NCI-H1048 (cell line): ENCODE measurements around the gene BRCA1.
"Not testable (repeated sequence)": the region's sequence is repeated elsewhere in the genome, so short reads cannot be mapped to it uniquely, and the experiment has no call there.

Experiments
- DNase-seq: peaks from one replicate; lab custom pipeline; 2025; lab: John Stamatoyannopoulos, UW

Gene BRCA1

GRCh38 chr17:43125133-43125966 is at the start of gene BRCA1:
BRCA1 (minus strand) TSS chr17:43125364; CDS start chr17:43124096, 1,268 bp downstream.
- DNase-seq: peak; percentile 95

- peak; percentile 21 for DNase-seq
Observed at GRCh38 chr17:43171586-43172487, 46.7 kb upstream of the BRCA1 start.

- peak; percentile 88 for DNase-seq
Observed at GRCh38 chr17:43170766-43171585, 45.8 kb upstream of the BRCA1 start, which contains the start of gene NBR1. NBR1 (plus strand) TSS chr17:43171214; CDS start chr17:43175800, 4,586 bp downstream.

- peak; percentile 88 for DNase-seq
Observed at GRCh38 chr17:43170140-43170765, 45.1 kb upstream of the BRCA1 start.

GRCh38 chr17:43169561-43170139 is 44.5 kb upstream of the BRCA1 start:
- DNase-seq: no peak

- DNase-seq: not testable (repeated sequence)
Observed at GRCh38 chr17:43165971-43166370, 40.8 kb upstream of the BRCA1 start.

- not testable (repeated sequence) for DNase-seq
Observed at GRCh38 chr17:43159957-43160356, 34.8 kb upstream of the BRCA1 start.

GRCh38 chr17:43159232-43159631 is 34.1 kb upstream of the BRCA1 start:
- DNase-seq: not testable (repeated sequence)

GRCh38 chr17:43155666-43156065 is 30.5 kb upstream of the BRCA1 start:
- no peak for DNase-seq

GRCh38 chr17:43153197-43153835 is 28.2 kb upstream of the BRCA1 start:
- DNase-seq: not testable (repeated sequence)

GRCh38 chr17:43151880-43152456 is 26.8 kb upstream of the BRCA1 start:
- no peak for DNase-seq

- no peak for DNase-seq
Observed at GRCh38 chr17:43146649-43147048, 21.5 kb upstream of the BRCA1 start.

- DNase-seq: no peak
Observed at GRCh38 chr17:43143201-43143600, 18.0 kb upstream of the BRCA1 start.

- no peak for DNase-seq
Observed at GRCh38 chr17:43142153-43142552, 17.0 kb upstream of the BRCA1 start.

GRCh38 chr17:43140396-43141332 is 15.5 kb upstream of the BRCA1 start:
- no peak for DNase-seq

- not testable (repeated sequence) for DNase-seq
Observed at GRCh38 chr17:43138531-43138930, 13.4 kb upstream of the BRCA1 start.

- DNase-seq: not testable (repeated sequence)
Observed at GRCh38 chr17:43136574-43136973, 11.4 kb upstream of the BRCA1 start.

- no peak for DNase-seq
Observed at GRCh38 chr17:43135454-43135819, 10.3 kb upstream of the BRCA1 start.
